Neutrophil (primary cell): ENCODE results near the gene LYRM2.

Experiments
- H3K27ac ChIP-seq: fragments of 200-600 bp; sonication (generic); 2 replicates; pipeline ENCODE4 v1.5.1; 2016; ENCODE audit warnings: mild to moderate bottlenecking, moderate library complexity
- H3K27me3 ChIP-seq: fragments of 200-600 bp; sonication (generic); 2 replicates; pipeline ENCODE4 v1.6.0; 2016; ENCODE audit warnings: mild to moderate bottlenecking
- H3K36me3 ChIP-seq: fragments of 200-600 bp; sonication (generic); 2 replicates; pipeline ENCODE4 v1.5.1; 2017
- H3K4me1 ChIP-seq, 2 experiments: fragments of 200-600 bp in 1 of 2; sonication (generic) in 1 of 2; 1 replicate in 1 of 2; 2 replicates in 1 of 2; pipeline versions ENCODE4 v1.5.1 to v1.6.1; 2013 to 2016; ENCODE audit warnings: low read depth in 1 of 2, low read length in 1 of 2, mild to moderate bottlenecking in 1 of 2, moderate library complexity in 1 of 2; ENCODE audit not compliant: control insufficient read depth in 1 of 2, insufficient read depth in 1 of 2
- H3K4me3 ChIP-seq, 2 experiments: fragments of 200-600 bp in 1 of 2; sonication (generic) in 1 of 2; 1 replicate in 1 of 2; 2 replicates in 1 of 2; pipeline ENCODE4 v1.5.1; 2013 to 2016; ENCODE audit warnings: low read depth in 1 of 2, low read length in 1 of 2, mild to moderate bottlenecking in 1 of 2, moderate library complexity in 1 of 2
- H3K9me3 ChIP-seq: fragments of 200-600 bp; sonication (generic); 2 replicates; pipeline ENCODE4 v1.5.1; 2016
- CTCF ChIP-seq: fragments of 200-600 bp; sonication (generic); IDR thresholded peaks from 2 replicates; pipeline ENCODE4 v1.5.1; 2016; ENCODE audit warnings: antibody characterized with exemption

Gene LYRM2

DNA sequence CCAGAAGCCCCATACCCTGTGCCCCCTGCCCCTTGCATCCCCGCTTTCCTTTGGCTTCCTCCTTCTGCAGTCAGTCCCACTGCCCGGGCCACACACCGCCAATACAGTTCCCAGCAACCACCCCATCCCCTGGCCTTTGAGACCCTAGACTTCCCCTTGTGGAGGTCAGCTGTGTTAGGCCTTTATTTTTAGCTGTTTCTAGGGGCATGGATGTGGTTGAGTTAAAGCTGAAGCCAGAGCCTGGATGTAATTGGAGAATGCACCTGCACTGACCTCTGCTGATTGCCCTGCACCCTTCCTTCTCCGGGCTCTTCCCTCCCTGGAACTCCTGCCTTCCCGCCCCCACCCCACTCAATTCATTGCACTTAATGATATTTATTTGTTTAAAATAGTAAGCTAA lies 33.9 kb downstream of the LYRM2 start:
- no peak overlapping the region for H3K4me3 ChIP-seq
- H3K27ac ChIP-seq, result no peak overlapping the region
- no peaks in the 10 kb centered on the region for H3K9me3 ChIP-seq
- no peaks in the 10 kb centered on the region for H3K27me3 ChIP-seq
- no peaks in the 10 kb centered on the region for H3K36me3 ChIP-seq
- no peaks in the 10 kb centered on the region for H3K4me1 ChIP-seq
- no peak for TF ChIP-seq CTCF

- no peaks in the 10 kb centered on the region for H3K9me3 ChIP-seq
- no peaks in the 10 kb centered on the region for H3K4me1 ChIP-seq
- no peak overlapping the region for H3K4me3 ChIP-seq
Observed at GRCh38 chr6:89602166-89602565, 36.4 kb downstream of the LYRM2 start.

GRCh38 chr6:89599727-89600126 lies 38.8 kb downstream of the LYRM2 start:
- H3K9me3 ChIP-seq, result no peaks in the 10 kb centered on the region
- H3K27me3 ChIP-seq, result no peaks in the 10 kb centered on the region
- TF ChIP-seq CTCF, result no peak
- no peaks in the 10 kb centered on the region for H3K36me3 ChIP-seq
- no peaks in the 10 kb centered on the region for H3K4me1 ChIP-seq
- no peak overlapping the region for H3K27ac ChIP-seq
- H3K4me3 ChIP-seq, result no peak overlapping the region

More at GRCh38 chr6:89602166-89602565, 36.4 kb downstream of the LYRM2 start:
- Histone ChIP-seq H3K27ac (no peak overlapping the region), H3K36me3 (no peaks in the 10 kb centered on the region), H3K27me3 (no peaks in the 10 kb centered on the region)
- no peak for TF ChIP-seq CTCF

DNA sequence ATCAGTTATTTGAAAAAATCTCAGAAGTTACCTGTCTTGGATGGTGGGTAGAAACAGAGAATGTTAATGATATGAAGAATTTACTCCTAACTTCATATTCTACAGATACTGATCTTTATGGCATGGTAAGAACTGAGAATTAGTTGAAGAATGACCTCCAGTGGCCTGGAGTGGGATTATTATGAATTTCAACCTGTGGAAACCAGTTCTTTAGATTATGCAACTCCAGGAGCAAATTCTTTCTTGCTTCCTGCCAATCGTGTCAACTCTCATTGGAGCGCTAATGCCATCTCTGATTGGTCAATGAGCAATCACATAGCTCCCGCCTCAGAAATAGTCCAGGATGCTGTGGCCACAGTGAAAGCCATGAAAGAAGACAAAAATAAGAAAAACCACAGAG lies 40.6 kb downstream of the LYRM2 start:
- H3K27me3 ChIP-seq, result no peaks in the 10 kb centered on the region
- H3K4me3 ChIP-seq, result no peak overlapping the region
- no peaks in the 10 kb centered on the region for H3K36me3 ChIP-seq
- TF ChIP-seq CTCF, result no peak
- no peak overlapping the region for H3K27ac ChIP-seq
- H3K4me1 ChIP-seq, result no peaks in the 10 kb centered on the region
- no peaks in the 10 kb centered on the region for H3K9me3 ChIP-seq

- Histone ChIP-seq H3K27me3 (no peaks in the 10 kb centered on the region), H3K4me3 (no peak overlapping the region), H3K27ac (no peak overlapping the region), H3K9me3 (no peaks in the 10 kb centered on the region), H3K4me1 (no peaks in the 10 kb centered on the region), H3K36me3 (no peaks in the 10 kb centered on the region)
- no peak for TF ChIP-seq CTCF
Observed at GRCh38 chr6:89597372-89597771, 41.2 kb downstream of the LYRM2 start.

GRCh38 chr6:89596484-89596883 lies 42.1 kb downstream of the LYRM2 start:
- Histone ChIP-seq H3K4me3 (no peak overlapping the region), H3K9me3 (no peaks in the 10 kb centered on the region), H3K27me3 (no peaks in the 10 kb centered on the region), H3K36me3 (no peaks in the 10 kb centered on the region), H3K27ac (no peak overlapping the region), H3K4me1 (no peaks in the 10 kb centered on the region)
- no peak for TF ChIP-seq CTCF
